Fibroblast of lung (primary cell): Measurements from ENCODE around the gene RFXANK. TPM values are rescaled to one million over a fixed set of nuclear protein-coding genes. Genes with fewer than 3 reads are reported as not detected.

Source experiments
- DNase-seq, 2 donors: peaks; one replicate each; pipeline versions ENCODE4 v3.0.0 to v3.0.0-alpha.2; 2010; ENCODE audit warnings: low read depth in 2 of 2
- H2AFZ ChIP-seq: 2 replicates; pipeline ENCODE4 v1.5.1; 2012; ENCODE audit warnings: low read length, control low read depth, inconsistent platforms
- H3K27ac ChIP-seq: 2 replicates; pipeline ENCODE4 v1.5.1; 2011; ENCODE audit warnings: low read length, control low read depth; ENCODE audit not compliant: insufficient read depth
- H3K27me3 ChIP-seq: 2 replicates; pipeline ENCODE4 v1.5.1; 2011; ENCODE audit warnings: mild to moderate bottlenecking, low read length; ENCODE audit not compliant: control insufficient read depth, insufficient read depth
- H3K36me3 ChIP-seq: 2 replicates; pipeline ENCODE4 v1.5.1; 2011; ENCODE audit warnings: low read length; ENCODE audit not compliant: control insufficient read depth, insufficient read depth
- H3K4me1 ChIP-seq: 2 replicates; pipeline ENCODE4 v1.5.1; 2011; ENCODE audit warnings: low read length; ENCODE audit not compliant: control insufficient read depth, insufficient read depth; ENCODE audit errors: extremely low read depth
- H3K4me2 ChIP-seq: 2 replicates; pipeline ENCODE4 v1.5.1; 2011; ENCODE audit warnings: low read length, control low read depth; ENCODE audit not compliant: insufficient read depth; ENCODE audit errors: extremely low read depth
- H3K4me3 ChIP-seq, 4 experiments: fragments of 200-600 bp in 1 of 4; sonication (generic) in 1 of 4; replicated peaks in 1 of 4; 2 replicates each; pipeline ENCODE4 v1.5.1; 2011 to 2016; ENCODE audit warnings: low read length in 4 of 4, low read depth in 3 of 4, mild to moderate bottlenecking in 3 of 4, control low read depth in 2 of 4, inconsistent platforms in 1 of 4, mixed read lengths in 1 of 4; ENCODE audit not compliant: insufficient read depth in 1 of 4; ENCODE audit errors: control extremely low read depth in 1 of 4
- H3K79me2 ChIP-seq: 2 replicates; pipeline ENCODE4 v1.5.1; 2012; ENCODE audit warnings: mild to moderate bottlenecking, low read length, inconsistent platforms; ENCODE audit not compliant: control insufficient read depth, insufficient read depth
- H3K9ac ChIP-seq: 2 replicates; pipeline ENCODE4 v1.5.1; 2011; ENCODE audit warnings: mild to moderate bottlenecking, low read length, control low read depth; ENCODE audit not compliant: insufficient read depth
- H3K9me3 ChIP-seq: 2 replicates; pipeline ENCODE4 v1.5.1; 2012; ENCODE audit warnings: low read depth, low read length; ENCODE audit not compliant: control insufficient read depth, insufficient read depth
- H4K20me1 ChIP-seq: 2 replicates; pipeline ENCODE4 v1.5.1; 2011; ENCODE audit warnings: low read length; ENCODE audit not compliant: control insufficient read depth, insufficient read depth; ENCODE audit errors: extremely low read depth
- EZH2 ChIP-seq: IDR thresholded peaks from 2 replicates; pipeline ENCODE4 v1.5.1; 2012; ENCODE audit warnings: low read length, control low read depth, mild to moderate bottlenecking; ENCODE audit errors: missing control alignments
- polyA plus RNA-seq, 2 donors: library from polyadenylated mRNA; depleted of rRNA in 1 of 2; stranded (reverse) in 1 of 2; unstranded in 1 of 2; fragments of >200 nt; gene quantifications; 2 replicates each; pipeline ENCODE4 v1.2.1, GENCODE V29; 2011 to 2012; ENCODE audit warnings: missing spikeins in 1 of 2
- total RNA-seq: library from RNA; depleted of rRNA; stranded (reverse); fragments of >200 nt; gene quantifications from 2 replicates; pipeline ENCODE4 v1.2.1, GENCODE V29; 2014
- TF ChIP-seq, protein P1 (sequence below), 2 donors: IDR thresholded peaks in 1 of 2; conservative IDR thresholded peaks in 1 of 2; 1 replicate in 1 of 2; 2 replicates in 1 of 2; pipeline ENCODE4 v1.5.1; 2011 to 2012; ENCODE audit warnings: low read length in 2 of 2, control low read depth in 1 of 2, inconsistent platforms in 1 of 2, low read depth in 1 of 2, mild to moderate bottlenecking in 1 of 2

Gene RFXANK
- total and polyA plus RNA-seq, 2 donors (not counting 1 experiment from before 2014, with no cell fraction given), result 31.9 to 65.2 TPM

DNA sequence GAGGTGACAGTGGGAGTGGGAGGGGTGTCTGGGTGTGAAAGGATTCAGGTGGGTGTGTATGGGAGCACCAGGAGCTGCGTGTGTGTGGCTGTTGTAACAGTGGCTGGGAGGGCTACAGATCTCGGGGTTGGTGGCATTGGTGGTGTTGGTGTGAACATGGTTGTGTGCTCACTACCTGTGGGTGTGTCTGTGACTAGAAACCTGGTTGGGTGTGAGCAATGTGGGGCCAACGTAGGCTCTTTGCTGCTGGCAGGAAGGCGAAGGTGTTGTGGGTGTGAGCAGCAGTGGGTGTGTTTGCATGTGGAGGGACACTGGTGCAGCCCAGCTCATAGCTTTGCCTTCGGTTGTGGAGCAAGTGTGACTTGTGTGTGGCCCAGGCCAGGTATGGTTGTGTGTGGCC, 14.9 kb downstream of the RFXANK start:
- peaks cover 2% of the 10 kb centered on the region for H3K4me1 ChIP-seq
- H3K36me3 ChIP-seq, result no peaks in the 10 kb centered on the region
- no peak overlapping the region for H3K4me2 ChIP-seq
- TF ChIP-seq EZH2, result no peak
- TF ChIP-seq, protein P1, sequence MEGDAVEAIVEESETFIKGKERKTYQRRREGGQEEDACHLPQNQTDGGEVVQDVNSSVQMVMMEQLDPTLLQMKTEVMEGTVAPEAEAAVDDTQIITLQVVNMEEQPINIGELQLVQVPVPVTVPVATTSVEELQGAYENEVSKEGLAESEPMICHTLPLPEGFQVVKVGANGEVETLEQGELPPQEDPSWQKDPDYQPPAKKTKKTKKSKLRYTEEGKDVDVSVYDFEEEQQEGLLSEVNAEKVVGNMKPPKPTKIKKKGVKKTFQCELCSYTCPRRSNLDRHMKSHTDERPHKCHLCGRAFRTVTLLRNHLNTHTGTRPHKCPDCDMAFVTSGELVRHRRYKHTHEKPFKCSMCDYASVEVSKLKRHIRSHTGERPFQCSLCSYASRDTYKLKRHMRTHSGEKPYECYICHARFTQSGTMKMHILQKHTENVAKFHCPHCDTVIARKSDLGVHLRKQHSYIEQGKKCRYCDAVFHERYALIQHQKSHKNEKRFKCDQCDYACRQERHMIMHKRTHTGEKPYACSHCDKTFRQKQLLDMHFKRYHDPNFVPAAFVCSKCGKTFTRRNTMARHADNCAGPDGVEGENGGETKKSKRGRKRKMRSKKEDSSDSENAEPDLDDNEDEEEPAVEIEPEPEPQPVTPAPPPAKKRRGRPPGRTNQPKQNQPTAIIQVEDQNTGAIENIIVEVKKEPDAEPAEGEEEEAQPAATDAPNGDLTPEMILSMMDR (conservative IDR thresholded peaks at IDR 0.05 in 1 of 2, IDR thresholded peaks at IDR 0.05 in 1 of 2; ENCODE audit: low read depth in 1 of 2, low read length in 2 of 2), result no peak
- H3K79me2 ChIP-seq, result no peaks in the 10 kb centered on the region
- H2AFZ ChIP-seq, result no peak overlapping the region
- no peaks in the 10 kb centered on the region for H4K20me1 ChIP-seq
- peaks cover 6% of the 10 kb centered on the region for H3K27me3 ChIP-seq
- no peak overlapping the region for H3K27ac ChIP-seq
- H3K4me3 ChIP-seq, result no peak overlapping the region
- DNase-seq, result no peak
- H3K9ac ChIP-seq, result no peak overlapping the region
- H3K9me3 ChIP-seq, result no peaks in the 10 kb centered on the region

DNA sequence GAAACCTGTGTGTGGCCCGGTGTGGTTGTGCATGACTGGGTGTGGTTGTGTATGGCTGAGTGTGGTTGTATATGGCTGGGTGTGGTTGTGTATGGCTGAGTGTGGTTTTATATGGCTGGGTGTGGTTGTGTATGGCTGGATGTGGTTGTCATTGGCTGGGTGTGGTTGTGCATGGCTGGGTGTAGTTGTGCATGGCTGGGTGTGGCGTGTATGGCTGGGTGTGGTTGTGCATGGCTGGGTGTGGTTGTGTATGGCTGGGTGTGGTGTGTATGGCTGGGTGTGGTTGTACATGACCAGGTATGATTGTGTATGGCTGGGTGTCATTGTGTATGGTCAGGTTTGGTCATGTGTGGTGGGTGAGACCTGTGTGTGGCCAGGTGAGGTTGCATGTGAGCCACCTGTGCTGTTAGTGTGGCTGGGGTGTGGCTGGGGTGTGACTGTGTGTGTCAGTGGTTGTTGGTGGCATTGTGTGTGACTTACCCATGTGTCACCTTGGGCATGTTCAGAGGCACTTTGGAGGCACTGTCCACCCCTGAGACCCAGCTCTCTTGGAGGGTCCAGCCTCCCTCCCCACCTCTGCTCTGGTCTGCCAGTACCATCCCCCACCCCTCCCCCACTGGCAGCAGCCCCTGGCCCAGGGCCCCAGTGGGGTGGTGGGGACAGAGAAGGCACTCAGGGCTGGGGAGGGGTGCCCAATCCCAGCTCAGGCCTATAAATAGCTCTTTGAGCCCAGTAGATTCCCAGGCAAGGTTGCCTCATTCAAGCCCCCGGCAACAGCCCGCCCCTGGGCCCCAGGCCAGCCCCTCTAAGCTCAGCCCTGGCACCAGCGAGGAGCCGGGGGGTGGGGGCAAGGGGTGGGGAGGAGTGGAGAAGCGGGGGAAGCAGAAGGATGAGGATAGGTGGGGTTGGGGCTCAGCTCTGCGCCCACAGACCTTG, 15.8 kb downstream of the RFXANK start:
- no peak for TF ChIP-seq EZH2
- TF ChIP-seq, protein P1 (conservative IDR thresholded peaks at IDR 0.05 in 1 of 2, IDR thresholded peaks at IDR 0.05 in 1 of 2; ENCODE audit: low read depth in 1 of 2, low read length in 2 of 2), result no peak
- H3K79me2 ChIP-seq, result no peaks in the 10 kb centered on the region
- H2AFZ ChIP-seq, result no peak overlapping the region
- H4K20me1 ChIP-seq, result no peaks in the 10 kb centered on the region
- no peaks in the 10 kb centered on the region for H3K36me3 ChIP-seq
- no peaks in the 10 kb centered on the region for H3K9me3 ChIP-seq
- DNase-seq, result no peak
- H3K9ac ChIP-seq, result no peak overlapping the region
- H3K4me2 ChIP-seq, result no peak overlapping the region
- H3K27me3 ChIP-seq, result peaks cover 10% of the 10 kb centered on the region
- H3K4me3 ChIP-seq, result no peak overlapping the region
- H3K27ac ChIP-seq, result no peak overlapping the region
- H3K4me1 ChIP-seq, result no peaks in the 10 kb centered on the region

DNA sequence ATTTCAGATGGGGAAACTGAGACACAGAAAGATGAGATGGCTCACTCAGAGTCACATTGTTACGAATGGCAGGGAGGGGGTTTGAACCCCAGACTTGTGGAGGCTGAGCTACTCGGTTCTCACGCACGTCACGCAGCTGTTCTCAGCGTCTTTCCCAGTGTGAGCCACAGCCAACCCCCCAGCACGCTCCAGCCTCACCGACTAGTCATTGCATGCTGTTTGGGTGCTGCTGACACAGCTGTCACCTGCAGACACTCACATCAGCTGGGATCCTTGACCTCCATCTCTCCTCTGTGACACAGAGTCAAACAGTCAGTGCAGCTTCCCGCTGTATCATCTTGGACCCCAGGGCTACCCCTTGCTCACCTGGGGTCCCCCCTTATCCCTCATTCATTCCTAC, 17.3 kb downstream of the RFXANK start:
- Histone ChIP-seq H3K4me2 (no peak overlapping the region), H3K4me1 (no peaks in the 10 kb centered on the region), H3K27me3 (peaks cover 18% of the 10 kb centered on the region), H2AFZ (no peak overlapping the region), H4K20me1 (no peaks in the 10 kb centered on the region), H3K4me3 (no peak overlapping the region), H3K27ac (no peak overlapping the region), H3K9ac (no peak overlapping the region), H3K79me2 (no peaks in the 10 kb centered on the region), H3K9me3 (no peaks in the 10 kb centered on the region), H3K36me3 (no peaks in the 10 kb centered on the region)
- no peak for DNase-seq
- TF ChIP-seq EZH2, result no peak
